Colonic mucosa (tissue), 4 donors: ENCODE measurements around the gene CTSA. TPM values are rescaled to one million over a fixed set of nuclear protein-coding genes. Genes with fewer than 3 reads are reported as not detected.

Source experiments
- DNase-seq: peaks from one replicate; pipeline ENCODE4 v3.0.0-alpha.2; 2020
- H3K27ac ChIP-seq: fragments of 200-600 bp; one replicate; pipeline ENCODE4 v1.8.0; 2021
- H3K27me3 ChIP-seq: fragments of 200-600 bp; one replicate; pipeline ENCODE4 v1.8.0; 2021
- H3K36me3 ChIP-seq: fragments of 200-600 bp; one replicate; pipeline ENCODE4 v1.8.0; 2021
- H3K4me1 ChIP-seq: fragments of 200-600 bp; one replicate; pipeline ENCODE4 v1.8.0; 2021; ENCODE audit warnings: mild to moderate bottlenecking
- H3K4me3 ChIP-seq: fragments of 200-600 bp; one replicate; pipeline ENCODE4 v1.8.0; 2021
- H3K9ac ChIP-seq, 2 donors: one replicate each; pipeline ENCODE4 v1.7.0; 2013; ENCODE audit warnings: control low read depth in 2 of 2, low read depth in 2 of 2, low read length in 2 of 2
- H3K9me3 ChIP-seq: fragments of 200-600 bp; one replicate; pipeline ENCODE4 v1.8.0; 2021
- CTCF ChIP-seq: fragments of 200-600 bp; IDR thresholded peaks from one replicate; pipeline ENCODE4 v1.8.0; 2022; ENCODE audit warnings: antibody characterized with exemption, mild to moderate bottlenecking
- intact Hi-C: fragments of 100-400 bp; cut with DNase I; formaldehyde crosslinking; loops from one replicate; pipeline ENCODE4 v1.14.1; 2022
- total RNA-seq, 2 donors: library from RNA; stranded (reverse); fragmentation: NEBNext Ultra II Directional in 1 of 2; extraction: Animal tissue kit (Norgen Biotek cat#: 25700) in 1 of 2; gene quantifications; one replicate each; pipeline ENCODE4 v1.2.1, GENCODE V29; 2021
- donor health status: healthy.
- donor health status: DM: no; HTN: no; CAD: no.
- donor health status: DM: no; HTN: no; CAD: no.

The CTSA gene
- 100 to 1,000 TPM; 273 to 366 TPM for total RNA-seq

GRCh38 chr20:45890985-45891983, at the start of gene CTSA, which contains the start of gene NEURL2:
Gene CTSA, plus strand, starts transcription at chr20:45891335. Its CDS starts 234 bp downstream, at chr20:45891569.
Gene NEURL2, minus strand, starts transcription at chr20:45891208. Its CDS starts 217 bp downstream, at chr20:45890991.
- TF ChIP-seq CTCF: no peak
- Histone ChIP-seq H3K9me3 (no peaks in the 10 kb centered on the region), H3K4me1 (peaks cover 18% of the 10 kb centered on the region), H3K27me3 (no peaks in the 10 kb centered on the region), H3K4me3 (peak within 1 kb of the TSS; percentile 94), H3K27ac (peak within 1 kb of the TSS; percentile 71), H3K9ac (peak within 1 kb of the TSS; percentile 86 to 96), H3K36me3 (peaks cover 7% of the 10 kb centered on the region)
- peak; percentile 97 for DNase-seq
- intact Hi-C loops: loop anchor here (5.0 kb wide), 2 partner anchors 41 to 71 kb away; partner anchors contain the start of gene PCIF1

- Histone ChIP-seq H3K9ac (no peak overlapping the region), H3K36me3 (peaks cover 3% of the 10 kb centered on the region), H3K4me1 (no peaks in the 10 kb centered on the region), H3K27me3 (no peaks in the 10 kb centered on the region), H3K4me3 (no peak overlapping the region), H3K27ac (no peak overlapping the region), H3K9me3 (no peaks in the 10 kb centered on the region)
- TF ChIP-seq CTCF: no peak
- DNase-seq: no peak
- intact Hi-C loops: no loop called here
Observed at GRCh38 chr20:45841407-45842129, 49.6 kb upstream of the CTSA start.

GRCh38 chr20:45842169-45842812, 48.8 kb upstream of the CTSA start:
- H3K27me3 ChIP-seq: no peaks in the 10 kb centered on the region
- H3K4me1 ChIP-seq: no peaks in the 10 kb centered on the region
- H3K9ac ChIP-seq: no peak overlapping the region
- peaks cover 3% of the 10 kb centered on the region for H3K36me3 ChIP-seq
- no peak overlapping the region for H3K4me3 ChIP-seq
- intact Hi-C loops: no loop called here
- no peak for DNase-seq
- H3K27ac ChIP-seq: peak overlapping the region; percentile 47
- H3K9me3 ChIP-seq: no peaks in the 10 kb centered on the region
- no peak for TF ChIP-seq CTCF

- no peak for DNase-seq
- H3K4me1 ChIP-seq: no peaks in the 10 kb centered on the region
- TF ChIP-seq CTCF: no peak
- no peak overlapping the region for H3K27ac ChIP-seq
- peaks cover 3% of the 10 kb centered on the region for H3K36me3 ChIP-seq
- no peak overlapping the region for H3K4me3 ChIP-seq
- H3K9ac ChIP-seq: no peak overlapping the region
- H3K27me3 ChIP-seq: no peaks in the 10 kb centered on the region
- intact Hi-C loops: no loop called here
- H3K9me3 ChIP-seq: no peaks in the 10 kb centered on the region
Observed at GRCh38 chr20:45843506-45843905, 47.6 kb upstream of the CTSA start.

GRCh38 chr20:45845452-45845851, 45.7 kb upstream of the CTSA start:
- intact Hi-C loops: no loop called here

More at GRCh38 chr20:45845452-45845851, 45.7 kb upstream of the CTSA start:
- DNase-seq: no peak
- no peak for TF ChIP-seq CTCF
- Histone ChIP-seq H3K4me1 (no peaks in the 10 kb centered on the region), H3K27me3 (no peaks in the 10 kb centered on the region), H3K9me3 (no peaks in the 10 kb centered on the region), H3K36me3 (peaks cover 3% of the 10 kb centered on the region), H3K27ac (no peak overlapping the region), H3K4me3 (no peak overlapping the region), H3K9ac (no peak overlapping the region)
